Stimulated activated CD8-positive, alpha-beta memory T cell treated with anti-CD3 and anti-CD28 coated beads, Interleukin-15, amount 100 ng/mL, for 1 hour (primary cell): ENCODE measurements around the gene CCDC12.

Experiments used
- DNase-seq: peaks from one replicate; pipeline ENCODE4 v3.0.0-alpha.2; 2020; ENCODE audit warnings: low read depth

The CCDC12 gene

GRCh38 chr3:46955801-46956259 lies 20.7 kb downstream of the CCDC12 start:
- no peak for DNase-seq

- no peak for DNase-seq
Observed at GRCh38 chr3:46955157-46955556, 21.4 kb downstream of the CCDC12 start.

GRCh38 chr3:46954178-46954577 lies 22.4 kb downstream of the CCDC12 start:
- DNase-seq = no peak

GRCh38 chr3:46953234-46954010 lies 23.1 kb downstream of the CCDC12 start:
- DNase-seq = no peak

GRCh38 chr3:46952813-46953212 lies 23.7 kb downstream of the CCDC12 start:
- no peak for DNase-seq

- DNase-seq = no peak
Observed at GRCh38 chr3:46950650-46951241, 25.8 kb downstream of the CCDC12 start.

- DNase-seq = no peak
Observed at GRCh38 chr3:46950177-46950576, 26.4 kb downstream of the CCDC12 start.

GRCh38 chr3:46948830-46949671 lies 27.5 kb downstream of the CCDC12 start:
- no peak for DNase-seq

GRCh38 chr3:46947981-46948791 lies 28.4 kb downstream of the CCDC12 start:
- DNase-seq = peak; percentile 34

- DNase-seq = no peak
Observed at GRCh38 chr3:46947546-46947901, 29.0 kb downstream of the CCDC12 start.

- peak; percentile 45 for DNase-seq
Observed at GRCh38 chr3:46946856-46947545, 29.5 kb downstream of the CCDC12 start.

GRCh38 chr3:46946416-46946815 lies 30.1 kb downstream of the CCDC12 start:
- DNase-seq = no peak

GRCh38 chr3:46944191-46944590 lies 32.4 kb downstream of the CCDC12 start:
- DNase-seq = no peak

GRCh38 chr3:46943237-46944187 lies 33.0 kb downstream of the CCDC12 start:
- no peak for DNase-seq

GRCh38 chr3:46942481-46943236 lies 33.9 kb downstream of the CCDC12 start:
- no peak for DNase-seq

GRCh38 chr3:46942076-46942475 lies 34.5 kb downstream of the CCDC12 start:
- no peak for DNase-seq

- DNase-seq = no peak
Observed at GRCh38 chr3:46939578-46940445, 36.7 kb downstream of the CCDC12 start.

GRCh38 chr3:46938118-46938517 lies 38.4 kb downstream of the CCDC12 start:
- DNase-seq = no peak
